Mesendoderm (in vitro differentiated cells): ENCODE data around the gene CACNA1S.

Experiments used
- DNase-seq: peaks from one replicate; pipeline ENCODE4 v3.0.0; 2013
- H2AK5ac ChIP-seq: 2 replicates; pipeline ENCODE4 v1.6.1; 2013; ENCODE audit warnings: low read length, inconsistent platforms
- H2BK120ac ChIP-seq: 2 replicates; pipeline ENCODE4 v1.6.1; 2013; ENCODE audit warnings: low read depth, mild to moderate bottlenecking, low read length, moderate library complexity, mixed read lengths
- H2BK15ac ChIP-seq: replicated peaks from 2 replicates; pipeline ENCODE4 v1.6.1; 2013; ENCODE audit warnings: low read depth, mild to moderate bottlenecking, moderate library complexity
- H2BK5ac ChIP-seq: 2 replicates; pipeline ENCODE4 v1.6.1; 2013; ENCODE audit warnings: low read length, inconsistent platforms
- H3K18ac ChIP-seq: 2 replicates; pipeline ENCODE4 v1.6.1; 2013; ENCODE audit warnings: mild to moderate bottlenecking, low read length, mixed read lengths
- H3K23ac ChIP-seq: one replicate; pipeline ENCODE4 v1.6.1; 2013; ENCODE audit warnings: low read length
- H3K27ac ChIP-seq: 2 replicates; pipeline ENCODE4 v1.5.1; 2013; ENCODE audit warnings: low read depth, mild to moderate bottlenecking, inconsistent platforms, low read length, moderate library complexity
- H3K27me3 ChIP-seq: 2 replicates; pipeline ENCODE4 v1.6.1; 2013; ENCODE audit warnings: low read length, control low read depth, mild to moderate bottlenecking, inconsistent platforms; ENCODE audit not compliant: insufficient read depth, poor library complexity
- H3K36me3 ChIP-seq: 2 replicates; pipeline ENCODE4 v1.6.1; 2013; ENCODE audit warnings: low read length, inconsistent platforms; ENCODE audit not compliant: control insufficient read depth, insufficient read depth
- H3K4ac ChIP-seq: one replicate; pipeline ENCODE4 v1.6.1; 2013; ENCODE audit warnings: low read depth, mild to moderate bottlenecking, low read length, moderate library complexity
- H3K4me1 ChIP-seq: 2 replicates; pipeline ENCODE4 v1.6.1; 2013; ENCODE audit warnings: low read depth, low read length, inconsistent platforms; ENCODE audit not compliant: control insufficient read depth
- H3K4me2 ChIP-seq: 2 replicates; pipeline ENCODE4 v1.6.1; 2013; ENCODE audit warnings: low read length
- H3K4me3 ChIP-seq: 2 replicates; pipeline ENCODE4 v1.5.1; 2013; ENCODE audit warnings: mild to moderate bottlenecking, low read length
- H3K56ac ChIP-seq: one replicate; pipeline ENCODE4 v1.6.1; 2013; ENCODE audit warnings: low read length
- H3K79me1 ChIP-seq: 2 replicates; pipeline ENCODE4 v1.6.1; 2013; ENCODE audit warnings: low read length, inconsistent platforms
- H3K79me2 ChIP-seq: 2 replicates; pipeline ENCODE4 v1.6.1; 2013; ENCODE audit warnings: mild to moderate bottlenecking, low read length; ENCODE audit not compliant: control insufficient read depth, insufficient read depth
- H3K9ac ChIP-seq: 2 replicates; pipeline ENCODE4 v1.6.1; 2013; ENCODE audit warnings: low read length, inconsistent platforms
- H4K5ac ChIP-seq: one replicate; pipeline ENCODE4 v1.6.1; 2013; ENCODE audit warnings: low read length
- H4K8ac ChIP-seq: one replicate; pipeline ENCODE4 v1.6.1; 2013; ENCODE audit warnings: low read depth, mild to moderate bottlenecking, control low read depth, low read length, moderate library complexity
- WGBS: extraction: QIAGEN DNeasy Blood & Tissue Kit; methylation state at CpG from one replicate; pipeline ENCODE4 v1.1.7; 2013; ENCODE audit warnings: low lambda C conversion rate, missing lambda C conversion rate; ENCODE audit not compliant: insufficient coverage; ENCODE audit errors: extremely low coverage; 5-methylcytosine and 5-hydroxymethylcytosine counted together

Gene CACNA1S

GRCh38 chr1:201139306-201139705, 27.1 kb upstream of the CACNA1S start:
- no CpG with 5 or more reads among the region's 5 CpGs for WGBS
- no peak overlapping the region for H2AK5ac ChIP-seq
- H3K79me2 ChIP-seq, result no peaks in the 10 kb centered on the region
- H2BK15ac ChIP-seq, result no peak overlapping the region
- no peak overlapping the region for H3K56ac ChIP-seq
- H3K27me3 ChIP-seq, result no peaks in the 10 kb centered on the region
- no peak overlapping the region for H4K5ac ChIP-seq
- no peak overlapping the region for H3K9ac ChIP-seq
- H3K79me1 ChIP-seq, result no peaks in the 10 kb centered on the region
- no peak overlapping the region for H3K23ac ChIP-seq
- H3K4me3 ChIP-seq, result no peak overlapping the region
- DNase-seq, result no peak
- no peak overlapping the region for H3K27ac ChIP-seq
- no peak overlapping the region for H4K8ac ChIP-seq
- no peaks in the 10 kb centered on the region for H3K4me1 ChIP-seq
- no peak overlapping the region for H3K4ac ChIP-seq
- H2BK5ac ChIP-seq, result no peak overlapping the region
- H3K18ac ChIP-seq, result no peak overlapping the region
- H2BK120ac ChIP-seq, result no peak overlapping the region
- H3K36me3 ChIP-seq, result peaks cover 21% of the 10 kb centered on the region
- H3K4me2 ChIP-seq, result no peak overlapping the region

- no peak overlapping the region for H4K8ac ChIP-seq
- H2AK5ac ChIP-seq, result no peak overlapping the region
- H3K27me3 ChIP-seq, result no peaks in the 10 kb centered on the region
- no peak overlapping the region for H3K18ac ChIP-seq
- no peak overlapping the region for H2BK15ac ChIP-seq
- WGBS, result no CpG with 5 or more reads among the region's 6 CpGs
- H2BK120ac ChIP-seq, result no peak overlapping the region
- no peak overlapping the region for H3K23ac ChIP-seq
- no peak overlapping the region for H2BK5ac ChIP-seq
- H3K9ac ChIP-seq, result no peak overlapping the region
- no peak overlapping the region for H3K56ac ChIP-seq
- no peak overlapping the region for H3K4me2 ChIP-seq
- H3K4me1 ChIP-seq, result no peaks in the 10 kb centered on the region
- no peak overlapping the region for H3K4me3 ChIP-seq
- H4K5ac ChIP-seq, result no peak overlapping the region
- H3K79me2 ChIP-seq, result no peaks in the 10 kb centered on the region
- no peak for DNase-seq
- H3K79me1 ChIP-seq, result no peaks in the 10 kb centered on the region
- peaks cover 16% of the 10 kb centered on the region for H3K36me3 ChIP-seq
- no peak overlapping the region for H3K4ac ChIP-seq
- H3K27ac ChIP-seq, result no peak overlapping the region
Measured at GRCh38 chr1:201138311-201138840, 26.1 kb upstream of the CACNA1S start.

GRCh38 chr1:201137579-201138310, 25.5 kb upstream of the CACNA1S start:
- Histone ChIP-seq H3K79me2 (no peaks in the 10 kb centered on the region), H2AK5ac (no peak overlapping the region), H4K8ac (no peak overlapping the region), H4K5ac (no peak overlapping the region), H2BK5ac (no peak overlapping the region), H3K4me1 (no peaks in the 10 kb centered on the region), H3K23ac (no peak overlapping the region), H3K18ac (no peak overlapping the region), H3K79me1 (no peaks in the 10 kb centered on the region), H2BK15ac (no peak overlapping the region), H3K27ac (no peak overlapping the region), H3K4me3 (no peak overlapping the region), H3K4me2 (no peak overlapping the region), H3K27me3 (no peaks in the 10 kb centered on the region), H3K56ac (no peak overlapping the region), H2BK120ac (no peak overlapping the region), H3K36me3 (peaks cover 13% of the 10 kb centered on the region), H3K9ac (no peak overlapping the region), H3K4ac (no peak overlapping the region)
- no CpG with 5 or more reads among the region's 6 CpGs for WGBS
- DNase-seq, result no peak

GRCh38 chr1:201137024-201137392, 24.8 kb upstream of the CACNA1S start:
- no peak overlapping the region for H4K5ac ChIP-seq
- no peak overlapping the region for H2BK120ac ChIP-seq
- no peak overlapping the region for H4K8ac ChIP-seq
- no peak overlapping the region for H2BK15ac ChIP-seq
- no peak overlapping the region for H3K56ac ChIP-seq
- H3K4ac ChIP-seq, result no peak overlapping the region
- no peak for DNase-seq
- WGBS, result no CpG with 5 or more reads among the region's 7 CpGs
- no peak overlapping the region for H3K4me3 ChIP-seq
- no peaks in the 10 kb centered on the region for H3K4me1 ChIP-seq
- no peak overlapping the region for H3K18ac ChIP-seq
- H3K23ac ChIP-seq, result no peak overlapping the region
- no peak overlapping the region for H3K4me2 ChIP-seq
- H3K36me3 ChIP-seq, result peaks cover 11% of the 10 kb centered on the region
- H3K79me1 ChIP-seq, result no peaks in the 10 kb centered on the region
- no peaks in the 10 kb centered on the region for H3K27me3 ChIP-seq
- no peaks in the 10 kb centered on the region for H3K79me2 ChIP-seq
- no peak overlapping the region for H3K27ac ChIP-seq
- H2BK5ac ChIP-seq, result no peak overlapping the region
- no peak overlapping the region for H3K9ac ChIP-seq
- H2AK5ac ChIP-seq, result no peak overlapping the region

GRCh38 chr1:201136355-201137023, 24.3 kb upstream of the CACNA1S start:
- Histone ChIP-seq H2BK120ac (no peak overlapping the region), H3K36me3 (peaks cover 11% of the 10 kb centered on the region), H4K5ac (no peak overlapping the region), H3K4ac (no peak overlapping the region), H3K27ac (no peak overlapping the region), H2AK5ac (no peak overlapping the region), H3K23ac (no peak overlapping the region), H3K56ac (no peak overlapping the region), H2BK5ac (no peak overlapping the region), H3K9ac (no peak overlapping the region), H3K79me2 (no peaks in the 10 kb centered on the region), H4K8ac (no peak overlapping the region), H3K4me2 (no peak overlapping the region), H3K27me3 (no peaks in the 10 kb centered on the region), H3K18ac (no peak overlapping the region), H3K4me3 (no peak overlapping the region), H3K4me1 (no peaks in the 10 kb centered on the region), H3K79me1 (no peaks in the 10 kb centered on the region), H2BK15ac (no peak overlapping the region)
- WGBS, result no CpG with 5 or more reads among the region's 8 CpGs
- no peak for DNase-seq
